Measurements from ENCODE around the gene MS4A5. TPM values are rescaled to one million over a fixed set of nuclear protein-coding genes. Genes with fewer than 3 reads are reported as not detected.

Gene MS4A5, protein sequence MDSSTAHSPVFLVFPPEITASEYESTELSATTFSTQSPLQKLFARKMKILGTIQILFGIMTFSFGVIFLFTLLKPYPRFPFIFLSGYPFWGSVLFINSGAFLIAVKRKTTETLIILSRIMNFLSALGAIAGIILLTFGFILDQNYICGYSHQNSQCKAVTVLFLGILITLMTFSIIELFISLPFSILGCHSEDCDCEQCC
- polyA plus RNA-seq (2011; rRNA removed) (not detected in 2 replicates), polyA minus RNA-seq (2011; rRNA and poly(A)+ RNA removed) (not detected in 2 replicates)

- H3K27me3 ChIP-seq (ENCODE audit: control insufficient read depth, insufficient read depth, low read length) = no peaks in the 10 kb centered on the region
- no peaks in the 10 kb centered on the region for H3K9me3 ChIP-seq (ENCODE audit: control insufficient read depth, insufficient read depth, low read length)
- ChIA-PET CTCF (no interaction called here), POLR2A (no interaction called here)
- H3K4me3 ChIP-seq (ENCODE audit: low read depth, low read length) = no peak within 1 kb of the TSS
- DNase-seq (ENCODE audit: low read depth, low spot score) = no peak
- TF ChIP-seq CTCF (IDR thresholded peaks at IDR 0.05; ENCODE audit: low read depth, low read length) = no peak
- H3K27ac ChIP-seq (ENCODE audit: low read depth, low read length) = no peak within 1 kb of the TSS
Measured at GRCh38 chr11:60429272-60429671, at the start of gene MS4A5. TSS of gene MS4A5 (plus strand) at chr11:60429572. CDS start at chr11:60429675, 103 bp downstream.

- Histone ChIP-seq H3K9me3 (ENCODE audit: control insufficient read depth, insufficient read depth, low read length) (peaks cover 6% of the 10 kb centered on the region; the same call in 1 of the 2 replicates), H3K27me3 (ENCODE audit: control insufficient read depth, insufficient read depth, low read length) (no peaks in the 10 kb centered on the region), H3K27ac (ENCODE audit: low read depth, low read length) (no peak overlapping the region), H3K4me3 (ENCODE audit: low read depth, low read length) (no peak overlapping the region)
- ChIA-PET CTCF (no interaction called here), POLR2A (no interaction called here)
- no peak for DNase-seq (ENCODE audit: low read depth, low spot score)
- TF ChIP-seq CTCF (IDR thresholded peaks at IDR 0.05; ENCODE audit: low read depth, low read length) = no peak
Measured at GRCh38 chr11:60389279-60389910, 40.0 kb upstream of the MS4A5 start.

GRCh38 chr11:60390419-60390818, 39.0 kb upstream of the MS4A5 start:
- Histone ChIP-seq H3K4me3 (ENCODE audit: low read depth, low read length) (no peak overlapping the region), H3K27me3 (ENCODE audit: control insufficient read depth, insufficient read depth, low read length) (no peaks in the 10 kb centered on the region), H3K27ac (ENCODE audit: low read depth, low read length) (no peak overlapping the region), H3K9me3 (ENCODE audit: control insufficient read depth, insufficient read depth, low read length) (peaks cover 3% of the 10 kb centered on the region; the same call in 1 of the 2 replicates)
- POLR2A ChIA-PET = no interaction called here
- no peak for TF ChIP-seq CTCF (IDR thresholded peaks at IDR 0.05; ENCODE audit: low read depth, low read length)
- CTCF ChIA-PET = no interaction called here
- no peak for DNase-seq (ENCODE audit: low read depth, low spot score)

DNA sequence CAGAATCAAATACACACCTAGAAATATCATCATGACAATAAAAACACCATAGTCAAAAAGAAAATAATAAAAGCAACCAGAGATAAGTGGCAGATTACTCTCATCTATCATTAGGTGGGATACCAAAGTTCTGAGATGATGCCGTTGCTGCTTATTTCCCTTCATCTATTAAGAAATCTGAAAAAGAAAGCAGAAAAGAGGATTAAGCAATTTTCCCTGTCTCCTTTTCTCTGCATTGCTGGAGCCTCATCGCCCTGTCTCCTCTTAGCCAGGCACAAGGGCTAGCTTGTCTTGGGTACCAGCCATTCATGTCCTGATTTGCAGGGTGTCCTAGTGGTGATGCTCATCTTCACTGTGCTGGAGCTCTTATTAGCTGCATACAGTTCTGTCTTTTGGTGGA, 37.0 kb upstream of the MS4A5 start:
- Histone ChIP-seq H3K9me3 (ENCODE audit: control insufficient read depth, insufficient read depth, low read length) (no peaks in the 10 kb centered on the region; the same call in 1 of the 2 replicates), H3K27me3 (ENCODE audit: control insufficient read depth, insufficient read depth, low read length) (no peaks in the 10 kb centered on the region), H3K4me3 (ENCODE audit: low read depth, low read length) (no peak overlapping the region), H3K27ac (ENCODE audit: low read depth, low read length) (no peak overlapping the region)
- ChIA-PET CTCF (no interaction called here), POLR2A (no interaction called here)
- DNase-seq (ENCODE audit: low read depth, low spot score) = no peak
- TF ChIP-seq CTCF (IDR thresholded peaks at IDR 0.05; ENCODE audit: low read depth, low read length) = no peak

DNA sequence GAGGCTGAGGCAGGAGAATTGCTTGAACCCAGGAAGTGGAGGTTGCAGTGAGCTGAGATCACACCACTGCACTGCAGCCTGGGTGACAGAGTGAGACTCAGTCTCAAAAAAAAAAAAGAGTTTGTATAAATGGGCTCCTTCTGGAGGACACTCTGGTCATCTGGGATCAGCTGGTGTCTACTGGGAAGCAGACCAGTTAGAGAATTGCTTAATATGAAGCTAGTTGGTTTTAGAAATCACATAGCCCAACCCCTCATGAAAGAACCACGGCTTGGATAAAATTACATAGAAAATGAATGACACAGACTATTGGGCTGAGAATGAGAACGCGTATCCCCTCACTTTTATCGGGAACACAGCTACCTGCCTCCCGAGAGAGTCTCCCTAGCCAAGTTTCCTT, 36.4 kb upstream of the MS4A5 start:
- Histone ChIP-seq H3K27ac (ENCODE audit: low read depth, low read length) (no peak overlapping the region), H3K9me3 (ENCODE audit: control insufficient read depth, insufficient read depth, low read length) (no peaks in the 10 kb centered on the region; the same call in 1 of the 2 replicates), H3K27me3 (ENCODE audit: control insufficient read depth, insufficient read depth, low read length) (no peaks in the 10 kb centered on the region), H3K4me3 (ENCODE audit: low read depth, low read length) (no peak overlapping the region)
- no peak for TF ChIP-seq CTCF (IDR thresholded peaks at IDR 0.05; ENCODE audit: low read depth, low read length)
- DNase-seq (ENCODE audit: low read depth, low spot score) = no peak
- ChIA-PET CTCF (no interaction called here), POLR2A (no interaction called here)

All from AG04450 (cell line).